ENCODE data around the gene MSMP.

GRCh38 chr9:35776018-35776417, 21.9 kb upstream of the MSMP start:
- no peak for TF ChIP-seq CTCF (IDR thresholded peaks at IDR 0.05)
- no peak for TF ChIP-seq POLR2A (IDR thresholded peaks at IDR 0.05)
- TF ChIP-seq POLR2AphosphoS5 (IDR thresholded peaks at IDR 0.05; ENCODE audit: insufficient read depth in 1 of 2, low read depth in 1 of 2) = no peak

Data from vagina (tissue), 2 donors.